ENCODE data around the gene TMEM120B.
"Not testable (repeated sequence)": the region's sequence is repeated elsewhere in the genome, so short reads cannot be mapped to it uniquely, and the experiment has no call there.

TMEM120B gene

DNA sequence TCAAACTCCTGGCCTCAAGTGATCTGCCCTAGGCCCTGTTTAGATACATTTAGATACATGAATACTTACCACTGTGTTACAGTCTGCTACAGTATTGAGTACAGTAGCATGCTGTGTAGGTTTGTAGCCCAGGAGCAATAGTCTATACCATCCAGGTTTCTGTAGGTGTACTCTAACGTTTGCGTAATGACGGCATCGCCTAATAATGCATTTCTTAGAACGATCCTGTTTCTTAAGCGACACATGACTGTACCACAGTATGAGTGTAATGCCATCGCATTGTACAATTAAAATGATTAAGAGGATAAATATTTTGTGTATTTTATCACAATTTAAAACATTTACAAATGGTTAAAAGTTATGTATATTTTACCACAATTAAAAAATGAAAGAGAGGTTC lies 18.9 kb downstream of the TMEM120B start:
- no peak overlapping the region for H3K4me3 ChIP-seq (ENCODE audit: low read length)
- TF ChIP-seq, protein P1, sequence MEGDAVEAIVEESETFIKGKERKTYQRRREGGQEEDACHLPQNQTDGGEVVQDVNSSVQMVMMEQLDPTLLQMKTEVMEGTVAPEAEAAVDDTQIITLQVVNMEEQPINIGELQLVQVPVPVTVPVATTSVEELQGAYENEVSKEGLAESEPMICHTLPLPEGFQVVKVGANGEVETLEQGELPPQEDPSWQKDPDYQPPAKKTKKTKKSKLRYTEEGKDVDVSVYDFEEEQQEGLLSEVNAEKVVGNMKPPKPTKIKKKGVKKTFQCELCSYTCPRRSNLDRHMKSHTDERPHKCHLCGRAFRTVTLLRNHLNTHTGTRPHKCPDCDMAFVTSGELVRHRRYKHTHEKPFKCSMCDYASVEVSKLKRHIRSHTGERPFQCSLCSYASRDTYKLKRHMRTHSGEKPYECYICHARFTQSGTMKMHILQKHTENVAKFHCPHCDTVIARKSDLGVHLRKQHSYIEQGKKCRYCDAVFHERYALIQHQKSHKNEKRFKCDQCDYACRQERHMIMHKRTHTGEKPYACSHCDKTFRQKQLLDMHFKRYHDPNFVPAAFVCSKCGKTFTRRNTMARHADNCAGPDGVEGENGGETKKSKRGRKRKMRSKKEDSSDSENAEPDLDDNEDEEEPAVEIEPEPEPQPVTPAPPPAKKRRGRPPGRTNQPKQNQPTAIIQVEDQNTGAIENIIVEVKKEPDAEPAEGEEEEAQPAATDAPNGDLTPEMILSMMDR (conservative IDR thresholded peaks at IDR 0.05; ENCODE audit: low read length) = no peak
- no peak for DNase-seq (ENCODE audit: low read depth)

GRCh38 chr12:121733849-121734248 lies 21.3 kb downstream of the TMEM120B start:
- TF ChIP-seq, protein P1 (conservative IDR thresholded peaks at IDR 0.05; ENCODE audit: low read length) = no peak
- no peak for DNase-seq (ENCODE audit: low read depth)
- H3K4me3 ChIP-seq (ENCODE audit: low read length) = no peak overlapping the region

DNA sequence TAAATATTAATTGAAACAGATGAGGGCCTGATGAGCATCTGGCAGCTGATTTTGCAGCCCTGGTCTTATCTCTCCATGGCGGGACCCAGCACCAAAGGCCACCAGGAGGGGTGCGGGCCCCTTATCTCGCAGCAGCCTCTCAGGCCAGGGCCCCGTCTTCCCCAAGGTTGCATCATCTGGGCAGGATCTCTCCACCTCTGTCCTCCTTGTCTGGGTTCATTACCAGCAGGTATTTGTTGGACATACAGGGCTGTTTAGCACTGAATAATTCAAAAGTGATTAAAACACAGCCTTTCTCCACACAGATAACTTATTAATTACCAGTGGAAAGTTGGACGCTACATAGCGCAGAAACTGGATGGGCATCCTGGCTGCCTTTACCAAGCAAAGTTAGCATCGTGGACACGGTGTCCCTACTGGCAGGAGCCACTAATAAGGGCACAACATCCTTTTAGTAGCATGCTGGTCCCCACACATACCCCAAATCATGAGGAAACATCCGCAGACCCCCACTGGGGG lies 25.8 kb downstream of the TMEM120B start:
- no peak overlapping the region for H3K4me3 ChIP-seq (ENCODE audit: low read length)
- TF ChIP-seq, protein P1 (conservative IDR thresholded peaks at IDR 0.05; ENCODE audit: low read length) = no peak
- DNase-seq (ENCODE audit: low read depth) = no peak

DNA sequence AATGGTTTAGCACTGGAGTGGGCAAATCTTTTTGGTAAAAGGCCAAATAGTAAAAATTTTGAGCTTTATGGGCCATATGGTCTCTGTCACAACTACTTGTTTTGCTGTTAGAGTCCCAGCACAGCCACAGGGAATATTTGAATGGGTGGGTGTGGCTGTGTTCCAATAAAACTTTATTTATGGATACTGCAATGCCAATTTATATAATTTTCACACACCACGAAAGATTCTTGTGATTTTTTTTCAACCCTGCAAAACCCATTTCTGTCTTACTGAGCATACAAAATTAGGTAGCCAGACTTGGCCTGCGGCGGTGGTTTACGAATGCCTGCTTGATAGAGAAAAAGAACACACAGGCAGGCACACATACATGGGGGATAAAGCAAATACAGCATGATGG lies 28.3 kb downstream of the TMEM120B start:
- TF ChIP-seq, protein P1 (conservative IDR thresholded peaks at IDR 0.05; ENCODE audit: low read length) = no peak
- H3K4me3 ChIP-seq (ENCODE audit: low read length) = no peak overlapping the region
- DNase-seq (ENCODE audit: low read depth) = no peak

DNA sequence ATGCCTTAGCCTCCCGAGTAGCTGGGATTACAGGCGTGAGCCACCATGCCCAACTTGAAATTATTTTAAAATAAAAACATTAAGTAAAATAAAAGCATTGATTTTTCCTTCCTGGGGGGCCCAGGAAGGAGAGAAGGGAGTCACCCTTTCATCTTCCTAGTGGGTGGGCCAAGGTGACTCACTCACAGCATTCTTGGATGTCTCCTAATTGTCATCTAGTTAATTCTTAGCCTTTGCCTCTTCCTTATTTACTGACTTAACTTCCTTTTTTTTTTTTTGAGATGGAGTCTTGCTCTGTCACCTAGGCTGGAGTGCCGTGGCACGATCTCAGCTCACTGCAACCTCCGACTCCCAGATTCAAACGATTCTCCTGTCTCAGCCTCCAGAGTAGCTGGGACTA lies 29.2 kb downstream of the TMEM120B start:
- DNase-seq (ENCODE audit: low read depth) = no peak
- TF ChIP-seq, protein P1 (conservative IDR thresholded peaks at IDR 0.05; ENCODE audit: low read length) = no peak
- H3K4me3 ChIP-seq (ENCODE audit: low read length) = no peak overlapping the region

- H3K4me3 ChIP-seq (ENCODE audit: low read length); DNase-seq (ENCODE audit: low read depth): not testable (repeated sequence)
These were observed 33.0 kb downstream of the TMEM120B start for GRCh38 chr12:121745545-121745944.

DNA sequence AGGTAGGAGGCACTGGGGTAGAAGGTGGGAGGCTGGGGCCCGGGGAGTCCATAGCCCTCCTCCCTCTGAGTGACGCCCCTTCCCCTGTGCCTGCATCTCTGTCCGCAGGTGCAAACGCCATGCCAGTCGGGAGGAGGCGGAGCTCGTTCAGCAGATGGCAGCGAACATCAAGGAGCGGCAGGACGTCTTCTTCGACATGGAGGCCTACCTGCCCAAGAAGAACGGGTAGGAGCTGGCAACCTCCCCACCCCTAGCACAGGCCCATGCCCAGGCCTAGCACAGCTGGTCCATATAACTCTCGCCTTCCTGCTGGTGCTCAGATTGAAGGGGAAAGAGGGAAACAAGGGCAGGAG lies 35.6 kb downstream of the TMEM120B start:
- TF ChIP-seq, protein P1 (conservative IDR thresholded peaks at IDR 0.05; ENCODE audit: low read length) = no peak
- H3K4me3 ChIP-seq (ENCODE audit: low read length) = no peak overlapping the region
- no peak for DNase-seq (ENCODE audit: low read depth)

Data from AG10803 (cell line).